ENCODE measurements around the gene VPS37B.

- TF ChIP-seq SIN3A (IDR thresholded peaks at IDR 0.05; ENCODE audit: low read depth, low read length) = no peak
- no peak for TF ChIP-seq JUND (IDR thresholded peaks at IDR 0.05; ENCODE audit: low read depth, low read length)
- TF ChIP-seq EZH2 (IDR thresholded peaks at IDR 0.05; ENCODE audit: borderline replicate concordance, control insufficient read depth, low read depth, low read length) = no peak
- TF ChIP-seq POLR2A (IDR thresholded peaks at IDR 0.05; ENCODE audit: low read depth, low read length) = no peak
- no peak for TF ChIP-seq RCOR1 (conservative IDR thresholded peaks at IDR 0.05; ENCODE audit: low read depth, low read length)
- TF ChIP-seq NKRF (conservative IDR thresholded peaks at IDR 0.05) = no peak
- TF ChIP-seq POLR2AphosphoS5 (IDR thresholded peaks at IDR 0.05; ENCODE audit: low read length) = no peak
- no peak for TF ChIP-seq HCFC1 (IDR thresholded peaks at IDR 0.05; ENCODE audit: low read length)
- TF ChIP-seq ATF7 (IDR thresholded peaks at IDR 0.05; ENCODE audit: low read depth) = no peak
Observed at GRCh38 chr12:122937622-122938091, 41.7 kb upstream of the VPS37B start.

Data from GM12878 (cell line).